HEK293 (cell line): Measurements from ENCODE around the gene AKR1C3.

ENCODE experiments used
- SALL2 ChIP-seq: fragments of 450-650 bp; formaldehyde crosslinking; IDR thresholded peaks from 2 replicates; pipeline ENCODE4 v1.5.0; 2017; ENCODE audit warnings: missing biosample characterization, mild to moderate bottlenecking, missing genetic modification characterization, borderline replicate concordance
- YY1 ChIP-seq: fragments of 450-650 bp; formaldehyde crosslinking; IDR thresholded peaks from 2 replicates; pipeline ENCODE4 v1.5.1; 2018; ENCODE audit warnings: missing biosample characterization, missing genetic modification characterization
- ZBTB21 ChIP-seq: fragments of 450-650 bp; formaldehyde crosslinking; IDR thresholded peaks from 2 replicates; pipeline ENCODE4 v1.5.1; 2017; ENCODE audit warnings: missing biosample characterization, missing genetic modification characterization
- ZNF140 ChIP-seq: fragments of 450-650 bp; formaldehyde crosslinking; IDR thresholded peaks from 2 replicates; pipeline ENCODE4 v1.5.1; 2016; ENCODE audit warnings: missing biosample characterization, missing genetic modification characterization
- ZNF174 ChIP-seq: fragments of 450-650 bp; formaldehyde crosslinking; IDR thresholded peaks from 2 replicates; pipeline ENCODE4 v1.5.0; 2017; ENCODE audit warnings: missing biosample characterization, mild to moderate bottlenecking, missing genetic modification characterization
- ZNF404 ChIP-seq: fragments of 450-650 bp; formaldehyde crosslinking; IDR thresholded peaks from 2 replicates; pipeline ENCODE4 v1.5.1; 2017; ENCODE audit warnings: missing biosample characterization, missing genetic modification characterization
- ZNF48 ChIP-seq: fragments of 450-650 bp; formaldehyde crosslinking; IDR thresholded peaks from 2 replicates; pipeline ENCODE4 v1.5.1; 2016; ENCODE audit warnings: missing biosample characterization, missing genetic modification characterization
- TF ChIP-seq, protein P1 (sequence below): fragments of 450-650 bp; formaldehyde crosslinking; IDR thresholded peaks from 2 replicates; pipeline ENCODE4 v1.5.1; 2016; ENCODE audit warnings: missing biosample characterization, missing genetic modification characterization
- TF ChIP-seq, protein P2 (sequence below): fragments of 450-650 bp; formaldehyde crosslinking; IDR thresholded peaks from 2 replicates; pipeline ENCODE4 v1.5.1; 2016; ENCODE audit warnings: missing biosample characterization, missing genetic modification characterization
- TF ChIP-seq, protein P3 (sequence below): fragments of 450-650 bp; formaldehyde crosslinking; IDR thresholded peaks from 2 replicates; pipeline ENCODE4 v1.5.1; 2016; ENCODE audit warnings: missing biosample characterization, missing genetic modification characterization, borderline replicate concordance
- TF ChIP-seq, protein P4 (sequence below): fragments of 450-650 bp; formaldehyde crosslinking; IDR thresholded peaks from 2 replicates; pipeline ENCODE4 v1.5.1; 2016; ENCODE audit warnings: missing biosample characterization, missing genetic modification characterization
- TF ChIP-seq, protein P5 (sequence below): fragments of 450-650 bp; formaldehyde crosslinking; IDR thresholded peaks from 2 replicates; pipeline ENCODE4 v1.5.1; 2016; ENCODE audit warnings: missing biosample characterization, missing genetic modification characterization

DNA sequence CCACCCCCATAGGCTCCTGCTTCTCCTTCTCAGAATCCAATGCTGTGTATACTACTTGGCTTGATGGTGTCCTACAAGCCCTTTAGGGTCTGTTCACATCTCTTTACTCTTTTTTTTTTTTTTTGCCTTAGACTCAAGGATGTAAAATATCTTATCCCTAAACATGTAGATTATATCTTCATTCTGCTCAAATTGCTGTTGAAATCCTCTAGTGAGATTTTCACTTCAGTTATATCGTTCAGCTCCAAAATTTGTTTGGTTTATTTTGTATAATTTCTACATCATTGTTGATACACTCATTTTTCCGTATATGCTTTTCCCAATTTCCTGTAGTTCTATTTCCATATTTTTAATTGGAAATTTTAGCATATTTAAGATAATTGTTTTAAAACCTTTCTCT, 1.8 kb upstream of the AKR1C3 start:
- TF ChIP-seq, protein P1, sequence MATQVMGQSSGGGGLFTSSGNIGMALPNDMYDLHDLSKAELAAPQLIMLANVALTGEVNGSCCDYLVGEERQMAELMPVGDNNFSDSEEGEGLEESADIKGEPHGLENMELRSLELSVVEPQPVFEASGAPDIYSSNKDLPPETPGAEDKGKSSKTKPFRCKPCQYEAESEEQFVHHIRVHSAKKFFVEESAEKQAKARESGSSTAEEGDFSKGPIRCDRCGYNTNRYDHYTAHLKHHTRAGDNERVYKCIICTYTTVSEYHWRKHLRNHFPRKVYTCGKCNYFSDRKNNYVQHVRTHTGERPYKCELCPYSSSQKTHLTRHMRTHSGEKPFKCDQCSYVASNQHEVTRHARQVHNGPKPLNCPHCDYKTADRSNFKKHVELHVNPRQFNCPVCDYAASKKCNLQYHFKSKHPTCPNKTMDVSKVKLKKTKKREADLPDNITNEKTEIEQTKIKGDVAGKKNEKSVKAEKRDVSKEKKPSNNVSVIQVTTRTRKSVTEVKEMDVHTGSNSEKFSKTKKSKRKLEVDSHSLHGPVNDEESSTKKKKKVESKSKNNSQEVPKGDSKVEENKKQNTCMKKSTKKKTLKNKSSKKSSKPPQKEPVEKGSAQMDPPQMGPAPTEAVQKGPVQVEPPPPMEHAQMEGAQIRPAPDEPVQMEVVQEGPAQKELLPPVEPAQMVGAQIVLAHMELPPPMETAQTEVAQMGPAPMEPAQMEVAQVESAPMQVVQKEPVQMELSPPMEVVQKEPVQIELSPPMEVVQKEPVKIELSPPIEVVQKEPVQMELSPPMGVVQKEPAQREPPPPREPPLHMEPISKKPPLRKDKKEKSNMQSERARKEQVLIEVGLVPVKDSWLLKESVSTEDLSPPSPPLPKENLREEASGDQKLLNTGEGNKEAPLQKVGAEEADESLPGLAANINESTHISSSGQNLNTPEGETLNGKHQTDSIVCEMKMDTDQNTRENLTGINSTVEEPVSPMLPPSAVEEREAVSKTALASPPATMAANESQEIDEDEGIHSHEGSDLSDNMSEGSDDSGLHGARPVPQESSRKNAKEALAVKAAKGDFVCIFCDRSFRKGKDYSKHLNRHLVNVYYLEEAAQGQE = no peak
- TF ChIP-seq ZNF404 (tag by site-specific recombination) (no peak), ZBTB21 (tag by site-specific recombination) (no peak), ZNF140 (tag by site-specific recombination) (no peak), ZNF48 (tag by site-specific recombination) (no peak), ZNF174 (tag by site-specific recombination) (no peak), YY1 (no peak), SALL2 (tag by site-specific recombination) (no peak)
- TF ChIP-seq, protein P2, sequence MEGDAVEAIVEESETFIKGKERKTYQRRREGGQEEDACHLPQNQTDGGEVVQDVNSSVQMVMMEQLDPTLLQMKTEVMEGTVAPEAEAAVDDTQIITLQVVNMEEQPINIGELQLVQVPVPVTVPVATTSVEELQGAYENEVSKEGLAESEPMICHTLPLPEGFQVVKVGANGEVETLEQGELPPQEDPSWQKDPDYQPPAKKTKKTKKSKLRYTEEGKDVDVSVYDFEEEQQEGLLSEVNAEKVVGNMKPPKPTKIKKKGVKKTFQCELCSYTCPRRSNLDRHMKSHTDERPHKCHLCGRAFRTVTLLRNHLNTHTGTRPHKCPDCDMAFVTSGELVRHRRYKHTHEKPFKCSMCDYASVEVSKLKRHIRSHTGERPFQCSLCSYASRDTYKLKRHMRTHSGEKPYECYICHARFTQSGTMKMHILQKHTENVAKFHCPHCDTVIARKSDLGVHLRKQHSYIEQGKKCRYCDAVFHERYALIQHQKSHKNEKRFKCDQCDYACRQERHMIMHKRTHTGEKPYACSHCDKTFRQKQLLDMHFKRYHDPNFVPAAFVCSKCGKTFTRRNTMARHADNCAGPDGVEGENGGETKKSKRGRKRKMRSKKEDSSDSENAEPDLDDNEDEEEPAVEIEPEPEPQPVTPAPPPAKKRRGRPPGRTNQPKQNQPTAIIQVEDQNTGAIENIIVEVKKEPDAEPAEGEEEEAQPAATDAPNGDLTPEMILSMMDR (tag by site-specific recombination) = no peak
- TF ChIP-seq, protein P3, sequence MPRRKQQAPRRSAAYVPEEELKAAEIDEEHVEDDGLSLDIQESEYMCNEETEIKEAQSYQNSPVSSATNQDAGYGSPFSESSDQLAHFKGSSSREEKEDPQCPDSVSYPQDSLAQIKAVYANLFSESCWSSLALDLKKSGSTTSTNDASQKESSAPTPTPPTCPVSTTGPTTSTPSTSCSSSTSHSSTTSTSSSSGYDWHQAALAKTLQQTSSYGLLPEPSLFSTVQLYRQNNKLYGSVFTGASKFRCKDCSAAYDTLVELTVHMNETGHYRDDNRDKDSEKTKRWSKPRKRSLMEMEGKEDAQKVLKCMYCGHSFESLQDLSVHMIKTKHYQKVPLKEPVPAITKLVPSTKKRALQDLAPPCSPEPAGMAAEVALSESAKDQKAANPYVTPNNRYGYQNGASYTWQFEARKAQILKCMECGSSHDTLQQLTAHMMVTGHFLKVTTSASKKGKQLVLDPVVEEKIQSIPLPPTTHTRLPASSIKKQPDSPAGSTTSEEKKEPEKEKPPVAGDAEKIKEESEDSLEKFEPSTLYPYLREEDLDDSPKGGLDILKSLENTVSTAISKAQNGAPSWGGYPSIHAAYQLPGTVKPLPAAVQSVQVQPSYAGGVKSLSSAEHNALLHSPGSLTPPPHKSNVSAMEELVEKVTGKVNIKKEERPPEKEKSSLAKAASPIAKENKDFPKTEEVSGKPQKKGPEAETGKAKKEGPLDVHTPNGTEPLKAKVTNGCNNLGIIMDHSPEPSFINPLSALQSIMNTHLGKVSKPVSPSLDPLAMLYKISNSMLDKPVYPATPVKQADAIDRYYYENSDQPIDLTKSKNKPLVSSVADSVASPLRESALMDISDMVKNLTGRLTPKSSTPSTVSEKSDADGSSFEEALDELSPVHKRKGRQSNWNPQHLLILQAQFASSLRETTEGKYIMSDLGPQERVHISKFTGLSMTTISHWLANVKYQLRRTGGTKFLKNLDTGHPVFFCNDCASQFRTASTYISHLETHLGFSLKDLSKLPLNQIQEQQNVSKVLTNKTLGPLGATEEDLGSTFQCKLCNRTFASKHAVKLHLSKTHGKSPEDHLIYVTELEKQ = no peak
- TF ChIP-seq, protein P4, sequence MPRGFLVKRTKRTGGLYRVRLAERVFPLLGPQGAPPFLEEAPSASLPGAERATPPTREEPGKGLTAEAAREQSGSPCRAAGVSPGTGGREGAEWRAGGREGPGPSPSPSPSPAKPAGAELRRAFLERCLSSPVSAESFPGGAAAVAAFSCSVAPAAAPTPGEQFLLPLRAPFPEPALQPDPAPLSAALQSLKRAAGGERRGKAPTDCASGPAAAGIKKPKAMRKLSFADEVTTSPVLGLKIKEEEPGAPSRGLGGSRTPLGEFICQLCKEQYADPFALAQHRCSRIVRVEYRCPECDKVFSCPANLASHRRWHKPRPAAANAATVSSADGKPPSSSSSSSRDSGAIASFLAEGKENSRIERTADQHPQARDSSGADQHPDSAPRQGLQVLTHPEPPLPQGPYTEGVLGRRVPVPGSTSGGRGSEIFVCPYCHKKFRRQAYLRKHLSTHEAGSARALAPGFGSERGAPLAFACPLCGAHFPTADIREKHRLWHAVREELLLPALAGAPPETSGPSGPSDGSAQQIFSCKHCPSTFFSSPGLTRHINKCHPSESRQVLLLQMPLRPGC (tag by site-specific recombination) = no peak
- TF ChIP-seq, protein P5, sequence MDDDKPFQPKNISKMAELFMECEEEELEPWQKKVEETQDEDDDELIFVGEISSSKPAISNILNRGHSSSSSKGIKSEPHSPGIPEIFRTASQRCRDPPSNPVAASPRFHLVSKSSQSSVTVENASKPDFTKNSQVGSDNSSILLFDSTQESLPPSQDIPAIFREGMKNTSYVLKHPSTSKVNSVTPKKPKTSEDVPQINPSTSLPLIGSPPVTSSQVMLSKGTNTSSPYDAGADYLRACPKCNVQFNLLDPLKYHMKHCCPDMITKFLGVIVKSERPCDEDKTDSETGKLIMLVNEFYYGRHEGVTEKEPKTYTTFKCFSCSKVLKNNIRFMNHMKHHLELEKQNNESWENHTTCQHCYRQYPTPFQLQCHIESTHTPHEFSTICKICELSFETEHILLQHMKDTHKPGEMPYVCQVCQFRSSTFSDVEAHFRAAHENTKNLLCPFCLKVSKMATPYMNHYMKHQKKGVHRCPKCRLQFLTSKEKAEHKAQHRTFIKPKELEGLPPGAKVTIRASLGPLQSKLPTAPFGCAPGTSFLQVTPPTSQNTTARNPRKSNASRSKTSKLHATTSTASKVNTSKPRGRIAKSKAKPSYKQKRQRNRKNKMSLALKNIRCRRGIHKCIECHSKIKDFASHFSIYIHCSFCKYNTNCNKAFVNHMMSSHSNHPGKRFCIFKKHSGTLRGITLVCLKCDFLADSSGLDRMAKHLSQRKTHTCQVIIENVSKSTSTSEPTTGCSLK = no peak
